ENCODE data around the gene MRPL28.

GRCh38 chr16:356741-357140 lies 13.6 kb downstream of the MRPL28 start:
- TF ChIP-seq CTCF (IDR thresholded peaks at IDR 0.05) (no peak), POLR2A (IDR thresholded peaks at IDR 0.05) (no peak)

Data from heart left ventricle (tissue), 13 donors.